ENCODE results near the gene LARP7. TPM values are rescaled to one million over a fixed set of nuclear protein-coding genes. Genes with fewer than 3 reads are reported as not detected.

The LARP7 gene
- total RNA-seq, 1 donor from 2014 or later, result 154 TPM

DNA sequence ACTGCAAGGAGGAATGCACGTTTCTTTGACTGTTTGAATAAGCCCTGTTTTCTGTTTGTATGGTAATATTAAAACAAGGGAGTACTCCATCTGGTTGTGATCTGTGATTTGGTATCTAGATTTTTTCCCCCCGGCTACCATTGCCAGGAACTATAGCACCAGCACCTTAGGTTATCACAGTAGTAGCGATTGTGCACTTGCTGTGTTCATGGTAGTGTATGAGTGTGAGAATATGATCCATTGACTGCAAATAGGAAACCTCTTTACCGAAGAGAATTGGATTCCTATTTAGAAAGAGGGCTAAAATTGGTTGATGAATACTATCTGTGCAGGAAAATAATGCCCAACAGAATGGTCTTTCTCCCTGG lies 69.9 kb downstream of the LARP7 start:
- Histone ChIP-seq H3K4me1 (peaks cover 42% of the 10 kb centered on the region), H2AFZ (replicated peaks) (peak overlapping the region; percentile 89), H3K9ac (no peak overlapping the region), H3K9me3 (ENCODE audit: low read depth) (no peaks in the 10 kb centered on the region), H3K27ac (peak overlapping the region; percentile 90), H3F3A (ENCODE audit: low read depth) (peaks cover 40% of the 10 kb centered on the region), H3K4me2 (peak overlapping the region; percentile 87), H3K79me2 (ENCODE audit: low read depth) (peaks cover 82% of the 10 kb centered on the region), H3K36me3 (no peaks in the 10 kb centered on the region), H3K4me3 (peak overlapping the region; percentile 89), H4K20me1 (ENCODE audit: low read depth) (no peaks in the 10 kb centered on the region), H3K27me3 (no peaks in the 10 kb centered on the region)
- peaks cover 15% of the 10 kb centered on the region for H3K4me1 Mint-ChIP-seq
- no peak for DNase-seq (ENCODE audit: low spot score)
- peak overlapping the region; percentile 97 for H3K4me3 Mint-ChIP-seq
- TF ChIP-seq EZH2 (IDR thresholded peaks at IDR 0.05) (no peak), EZH2phosphoT487 (IDR thresholded peaks at IDR 0.05) (no peak)
- TF ChIP-seq, protein P1, sequence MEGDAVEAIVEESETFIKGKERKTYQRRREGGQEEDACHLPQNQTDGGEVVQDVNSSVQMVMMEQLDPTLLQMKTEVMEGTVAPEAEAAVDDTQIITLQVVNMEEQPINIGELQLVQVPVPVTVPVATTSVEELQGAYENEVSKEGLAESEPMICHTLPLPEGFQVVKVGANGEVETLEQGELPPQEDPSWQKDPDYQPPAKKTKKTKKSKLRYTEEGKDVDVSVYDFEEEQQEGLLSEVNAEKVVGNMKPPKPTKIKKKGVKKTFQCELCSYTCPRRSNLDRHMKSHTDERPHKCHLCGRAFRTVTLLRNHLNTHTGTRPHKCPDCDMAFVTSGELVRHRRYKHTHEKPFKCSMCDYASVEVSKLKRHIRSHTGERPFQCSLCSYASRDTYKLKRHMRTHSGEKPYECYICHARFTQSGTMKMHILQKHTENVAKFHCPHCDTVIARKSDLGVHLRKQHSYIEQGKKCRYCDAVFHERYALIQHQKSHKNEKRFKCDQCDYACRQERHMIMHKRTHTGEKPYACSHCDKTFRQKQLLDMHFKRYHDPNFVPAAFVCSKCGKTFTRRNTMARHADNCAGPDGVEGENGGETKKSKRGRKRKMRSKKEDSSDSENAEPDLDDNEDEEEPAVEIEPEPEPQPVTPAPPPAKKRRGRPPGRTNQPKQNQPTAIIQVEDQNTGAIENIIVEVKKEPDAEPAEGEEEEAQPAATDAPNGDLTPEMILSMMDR (IDR thresholded peaks at IDR 0.05), result no peak
- peaks cover 19% of the 10 kb centered on the region for H3K27me3 Mint-ChIP-seq (ENCODE audit: insufficient read depth, low read depth)
- no peaks in the 10 kb centered on the region for H3K9me3 Mint-ChIP-seq
- peak overlapping the region; percentile 39 for H3K27ac Mint-ChIP-seq
- H3K36me3 Mint-ChIP-seq, result no peaks in the 10 kb centered on the region

MicroRNAs within 50 kb of the gene (microRNA counts, 767-probe panel; counts per million panel counts)
- microRNA hsa-miR-302a-3p (15,625 counts per million, percentile 100 among the panel's probes with 10 or more counts), microRNA hsa-miR-302b-3p (18,031 counts per million, percentile 100 among the panel's probes with 10 or more counts), microRNA hsa-miR-302c-3p (13,429 counts per million, percentile 99 among the panel's probes with 10 or more counts), microRNA hsa-miR-302d-3p (16,420 counts per million, percentile 100 among the panel's probes with 10 or more counts), microRNA hsa-miR-367-3p (12,488 counts per million, percentile 99 among the panel's probes with 10 or more counts)

Small RNAs within 50 kb of the gene (microRNA-seq; reads per million reads assigned to microRNA genes)
- 319,777 reads per million, percentile 100 among the genes with 10 or more reads in this experiment for gene MIR302A
- gene MIR302B, result 353,483 reads per million, percentile 100 among the genes with 10 or more reads in this experiment
- gene MIR302C, result 74,808 reads per million, percentile 99 among the genes with 10 or more reads in this experiment
- 178,714 reads per million, percentile 99 among the genes with 10 or more reads in this experiment for gene MIR302D
- gene MIR367, result 271 reads per million, percentile 85 among the genes with 10 or more reads in this experiment

Small RNAs within 50 kb of the gene (small RNA-seq; reads per million reads assigned to genes)
- gene MIR302A, result 723 reads per million, percentile 99 among the genes with 10 or more reads in this experiment
- gene MIR302C, result 46.1 reads per million, percentile 98 among the genes with 10 or more reads in this experiment
- 84.8 reads per million, percentile 98 among the genes with 10 or more reads in this experiment for gene MIR302D
- 2.1 reads per million, percentile 88 among the genes with 10 or more reads in this experiment for gene MIR367
- not detected for gene WRBP1

Other genes starting within 250 kb of the LARP7 start
- 0.09 and 0.90 TPM in 2 replicates for gene NEUROG2, start 121.0 kb upstream of the LARP7 start, total RNA-seq (ENCODE audit: low replicate concordance)
- 89.2 and 128 TPM in 2 replicates for gene ZGRF1, start 234 bp upstream of the LARP7 start, total RNA-seq (ENCODE audit: low replicate concordance)